ENCODE results near the gene ABCA5. TPM values are rescaled to one million over a fixed set of nuclear protein-coding genes. Genes with fewer than 3 reads are reported as not detected.

Gene ABCA5
- total RNA-seq, 1 experiment from 2014 or later = 4.5 TPM

DNA sequence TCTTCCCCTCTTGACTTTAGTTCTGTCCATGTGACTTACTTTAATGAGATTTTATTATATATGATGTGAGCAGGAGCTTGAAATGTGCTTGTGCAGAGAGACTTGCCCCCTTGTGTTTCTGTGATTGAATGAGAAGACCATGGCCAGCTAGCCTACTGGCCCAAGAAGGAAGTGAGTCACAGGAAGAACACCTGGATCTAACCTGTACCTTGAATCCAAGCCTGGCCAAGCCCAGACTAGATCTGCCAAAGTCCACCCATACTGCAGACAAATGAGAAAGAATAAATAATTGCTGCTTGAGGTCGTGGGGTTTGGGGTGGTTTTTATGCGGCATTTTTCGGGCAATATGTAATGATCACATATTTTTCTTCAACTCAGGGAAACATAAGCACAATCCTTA lies 107.9 kb downstream of the ABCA5 start:
- Histone ChIP-seq H3K23ac (ENCODE audit: insufficient read length, low read depth, low read length) (no peak overlapping the region), H2BK5ac (ENCODE audit: insufficient read length, low read length) (no peak overlapping the region), H3K27me3 (ENCODE audit: insufficient read depth, low read length) (no peaks in the 10 kb centered on the region), H3K4me2 (ENCODE audit: insufficient read depth, insufficient read length, low read length) (no peak overlapping the region), H3K79me2 (ENCODE audit: insufficient read depth, low read length) (no peaks in the 10 kb centered on the region), H3K27ac (ENCODE audit: insufficient read length, low read depth, low read length) (no peak overlapping the region), H4K8ac (replicated peaks; ENCODE audit: insufficient read length, low read depth, low read length) (no peak overlapping the region), H2BK12ac (ENCODE audit: insufficient read length, low read depth, low read length) (no peak overlapping the region), H2BK15ac (ENCODE audit: low read depth, low read length) (no peak overlapping the region), H3K79me1 (ENCODE audit: insufficient read depth, low read depth, low read length, poor library complexity, severe bottlenecking) (no peaks in the 10 kb centered on the region), H3K4me1 (ENCODE audit: insufficient read depth, low read length) (no peaks in the 10 kb centered on the region), H2AK5ac (ENCODE audit: insufficient read length, low read length) (no peak overlapping the region), H2AFZ (ENCODE audit: low read length) (no peak overlapping the region), H4K91ac (ENCODE audit: insufficient read length, low read depth, low read length) (no peak overlapping the region), H4K20me1 (ENCODE audit: control insufficient read depth, insufficient read depth, insufficient read length) (no peaks in the 10 kb centered on the region), H4K5ac (ENCODE audit: insufficient read length, low read depth, low read length) (no peak overlapping the region), H3T11ph (ENCODE audit: low read length) (no peak overlapping the region), H3K9ac (ENCODE audit: extremely low read depth, insufficient read length, low read length) (no peak overlapping the region), H2BK120ac (ENCODE audit: low read depth, low read length, poor library complexity, severe bottlenecking) (no peak overlapping the region), H3K23me2 (ENCODE audit: insufficient read length, low read depth, low read length, poor library complexity, severe bottlenecking) (no peaks in the 10 kb centered on the region), H3K9me3 (ENCODE audit: control insufficient read depth, low read depth, low read length) (no peaks in the 10 kb centered on the region), H3K4ac (ENCODE audit: low read depth, low read length) (no peak overlapping the region), H3K56ac (ENCODE audit: insufficient read length, low read depth, low read length) (no peak overlapping the region), H3K14ac (ENCODE audit: insufficient read depth, low read length) (no peak overlapping the region), H3K18ac (ENCODE audit: insufficient read length, low read depth, low read length) (no peak overlapping the region), H2BK20ac (ENCODE audit: low read depth, low read length, poor library complexity, severe bottlenecking) (no peak overlapping the region)
- no CpG with 5 or more reads among the region's 3 CpGs for WGBS (ENCODE audit: extremely low coverage, insufficient read length, low lambda C conversion rate)
- no peak overlapping the region for H3K4me3 Mint-ChIP-seq
- H3K9me3 Mint-ChIP-seq = no peaks in the 10 kb centered on the region
- H3K4me1 Mint-ChIP-seq = no peaks in the 10 kb centered on the region
- DNase-seq = no peak
- H3K27ac Mint-ChIP-seq = no peak overlapping the region
- TF ChIP-seq, protein P1, sequence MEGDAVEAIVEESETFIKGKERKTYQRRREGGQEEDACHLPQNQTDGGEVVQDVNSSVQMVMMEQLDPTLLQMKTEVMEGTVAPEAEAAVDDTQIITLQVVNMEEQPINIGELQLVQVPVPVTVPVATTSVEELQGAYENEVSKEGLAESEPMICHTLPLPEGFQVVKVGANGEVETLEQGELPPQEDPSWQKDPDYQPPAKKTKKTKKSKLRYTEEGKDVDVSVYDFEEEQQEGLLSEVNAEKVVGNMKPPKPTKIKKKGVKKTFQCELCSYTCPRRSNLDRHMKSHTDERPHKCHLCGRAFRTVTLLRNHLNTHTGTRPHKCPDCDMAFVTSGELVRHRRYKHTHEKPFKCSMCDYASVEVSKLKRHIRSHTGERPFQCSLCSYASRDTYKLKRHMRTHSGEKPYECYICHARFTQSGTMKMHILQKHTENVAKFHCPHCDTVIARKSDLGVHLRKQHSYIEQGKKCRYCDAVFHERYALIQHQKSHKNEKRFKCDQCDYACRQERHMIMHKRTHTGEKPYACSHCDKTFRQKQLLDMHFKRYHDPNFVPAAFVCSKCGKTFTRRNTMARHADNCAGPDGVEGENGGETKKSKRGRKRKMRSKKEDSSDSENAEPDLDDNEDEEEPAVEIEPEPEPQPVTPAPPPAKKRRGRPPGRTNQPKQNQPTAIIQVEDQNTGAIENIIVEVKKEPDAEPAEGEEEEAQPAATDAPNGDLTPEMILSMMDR (conservative IDR thresholded peaks at IDR 0.05) = no peak
- no peaks in the 10 kb centered on the region for H3K36me3 Mint-ChIP-seq (ENCODE audit: insufficient read depth in 1 of 3, low read depth in 3 of 3)
- no peaks in the 10 kb centered on the region for H3K27me3 Mint-ChIP-seq (ENCODE audit: low read depth)

Measured in H9 (cell line).